Mesenteric fat pad (tissue), 1 donor: Measurements from ENCODE around the gene HOMER1. TPM values are rescaled to one million over a fixed set of nuclear protein-coding genes. Genes with fewer than 3 reads are reported as not detected.

Experiments used
- DNase-seq: peaks from one replicate; pipeline ENCODE4 v3.0.0-alpha.2; 2020; ENCODE audit warnings: low spot score
- total RNA-seq: library from RNA; stranded (reverse); fragmentation: NEBNext Ultra II Directional; extraction: Animal tissue kit (Norgen Biotek cat#: 25700); gene quantifications from one replicate; pipeline ENCODE4 v1.2.1, GENCODE V29; 2021
- donor health status: DM: yes; HTN: yes; CAD: no.

The HOMER1 gene
- total RNA-seq, 1 donor from 2014 or later, result 3.2 TPM

DNA sequence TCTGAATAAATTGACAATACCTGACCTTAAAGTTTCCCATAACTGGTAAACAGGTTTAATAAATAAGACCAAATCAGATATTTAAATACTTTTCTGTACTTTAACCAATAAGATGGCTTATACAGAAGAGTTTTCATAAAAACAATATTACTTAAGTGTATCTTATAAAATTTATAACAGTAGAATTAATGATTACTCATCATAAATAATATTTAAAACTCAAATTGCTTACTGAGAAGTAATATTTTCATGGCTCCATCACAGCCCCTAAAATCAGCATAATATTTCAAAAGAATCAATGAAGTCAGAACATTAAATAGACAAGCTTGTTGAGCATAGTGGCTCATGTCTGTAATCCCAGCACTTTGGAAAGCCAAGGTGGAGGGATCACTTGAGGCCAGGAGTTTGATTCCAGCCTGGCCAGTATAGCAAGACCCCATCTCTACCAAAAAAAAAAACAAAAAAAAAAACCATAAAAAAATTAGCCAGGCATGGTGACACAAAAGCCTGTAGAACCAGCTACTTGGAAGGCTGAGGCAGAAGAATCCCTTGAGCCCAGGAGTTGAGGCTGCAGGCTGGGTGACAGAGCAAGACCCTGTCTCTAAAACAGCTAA lies 23.5 kb downstream of the HOMER1 start:
- DNase-seq, result no peak

DNA sequence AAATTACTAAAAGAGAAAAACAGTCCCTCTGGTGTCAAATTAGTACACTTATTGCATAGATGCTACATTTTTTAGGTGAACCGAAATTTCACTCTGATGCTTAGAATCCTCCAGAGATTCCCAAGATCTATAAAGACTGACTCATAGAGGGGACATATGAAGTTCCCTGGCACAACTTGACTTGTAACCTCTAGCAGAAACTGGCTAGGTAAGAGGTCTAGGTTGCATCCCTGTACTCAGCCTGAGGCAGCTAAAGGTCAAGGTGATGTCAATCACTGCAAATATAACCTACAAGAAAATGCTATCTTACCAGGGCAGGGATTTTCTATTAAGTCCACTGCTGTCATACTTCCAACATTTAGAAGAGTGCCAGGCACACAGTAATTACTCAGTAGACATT lies 24.2 kb downstream of the HOMER1 start:
- DNase-seq, result no peak

DNA sequence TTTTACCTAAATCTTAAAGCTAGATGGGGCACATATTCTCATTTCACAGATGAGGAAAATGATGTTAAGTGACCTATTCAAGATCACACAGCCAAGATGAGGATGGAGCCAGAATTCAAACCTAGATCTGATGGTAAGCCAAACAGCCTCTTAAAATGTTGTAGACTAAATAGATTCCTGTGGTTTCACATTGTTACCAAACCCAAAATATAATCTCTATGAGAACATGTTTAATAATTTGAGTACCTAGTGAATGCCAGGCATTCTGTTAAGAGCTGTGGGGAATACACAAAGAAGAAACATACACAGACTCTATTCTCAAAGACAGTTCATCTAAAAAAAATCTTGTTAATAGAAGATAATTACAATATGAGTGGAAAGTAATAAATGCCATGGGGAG lies 25.2 kb downstream of the HOMER1 start:
- DNase-seq, result no peak

DNA sequence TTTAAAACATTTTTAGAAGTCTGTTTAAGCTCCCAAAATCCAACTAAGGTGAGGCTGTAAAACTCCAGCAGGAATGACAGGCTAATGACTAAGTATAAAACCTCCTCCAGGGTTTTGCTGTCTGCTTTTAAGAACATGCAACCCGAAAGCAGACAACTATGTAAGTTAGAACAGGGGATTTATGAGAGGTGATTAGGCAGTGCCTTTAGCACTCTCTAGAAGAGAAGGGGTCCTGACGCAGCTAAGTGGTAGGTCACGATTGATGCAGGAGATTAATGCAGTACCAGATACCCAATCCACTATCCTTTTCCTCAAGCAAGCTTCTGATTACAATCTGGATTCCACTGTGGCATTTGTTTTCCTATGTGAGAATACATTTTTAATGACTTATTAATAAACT lies 25.9 kb downstream of the HOMER1 start:
- no peak for DNase-seq

DNA sequence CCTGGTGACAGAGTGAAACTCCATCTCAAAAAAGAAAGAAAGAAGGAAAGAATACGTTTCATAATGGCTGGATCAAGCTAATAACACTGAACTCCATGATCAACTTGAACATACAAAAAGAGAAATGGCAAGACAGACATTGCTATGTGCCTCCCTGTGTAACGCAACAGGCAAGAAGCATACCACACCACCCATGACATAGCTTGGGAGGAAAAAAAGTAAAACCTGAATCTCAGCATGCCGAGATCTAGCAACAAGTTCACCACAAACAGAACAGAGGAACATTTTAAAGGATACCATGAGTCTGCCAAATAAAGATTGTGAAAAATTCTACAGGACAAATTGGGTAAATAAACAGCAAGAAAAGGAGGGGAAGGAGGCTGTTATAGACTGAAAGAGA lies 26.7 kb downstream of the HOMER1 start:
- DNase-seq, result no peak

DNA sequence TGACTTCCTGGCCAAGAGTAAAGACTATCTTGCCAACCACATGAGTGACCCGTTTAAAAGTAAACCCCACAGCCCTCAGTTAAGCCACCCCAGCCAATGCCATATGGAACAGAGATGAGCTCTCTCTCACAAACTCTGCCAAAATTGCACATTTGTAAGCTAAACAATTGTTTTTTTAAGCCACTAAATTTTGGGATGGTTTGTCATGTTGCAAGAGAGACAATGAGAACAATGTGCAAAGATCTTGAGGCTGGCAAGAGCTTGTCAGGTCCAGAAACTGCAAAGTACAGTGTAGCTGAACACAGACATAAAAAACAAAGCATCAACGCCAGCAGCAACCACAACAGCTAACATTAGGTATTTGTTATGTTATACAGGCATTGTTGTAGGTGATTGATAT lies 27.8 kb downstream of the HOMER1 start:
- no peak for DNase-seq

DNA sequence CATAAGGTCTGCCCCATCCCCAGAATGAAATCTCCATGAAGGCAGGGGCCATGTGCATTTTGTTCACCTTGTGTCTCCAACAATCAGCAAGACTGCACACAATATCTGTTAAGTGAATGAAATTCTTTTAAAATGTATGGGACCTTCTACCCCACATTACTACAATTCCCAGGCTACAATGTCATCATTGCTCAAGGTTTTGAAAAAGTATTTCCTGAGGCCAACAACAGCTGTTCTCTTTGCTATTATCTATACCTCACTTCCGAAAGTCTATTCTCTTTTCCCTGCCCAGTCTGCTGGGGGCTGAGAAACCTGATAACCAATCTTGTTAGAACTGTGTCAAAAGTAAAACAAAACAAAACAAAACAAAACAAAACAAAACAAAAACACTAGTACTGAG lies 29.2 kb downstream of the HOMER1 start:
- no peak for DNase-seq

DNA sequence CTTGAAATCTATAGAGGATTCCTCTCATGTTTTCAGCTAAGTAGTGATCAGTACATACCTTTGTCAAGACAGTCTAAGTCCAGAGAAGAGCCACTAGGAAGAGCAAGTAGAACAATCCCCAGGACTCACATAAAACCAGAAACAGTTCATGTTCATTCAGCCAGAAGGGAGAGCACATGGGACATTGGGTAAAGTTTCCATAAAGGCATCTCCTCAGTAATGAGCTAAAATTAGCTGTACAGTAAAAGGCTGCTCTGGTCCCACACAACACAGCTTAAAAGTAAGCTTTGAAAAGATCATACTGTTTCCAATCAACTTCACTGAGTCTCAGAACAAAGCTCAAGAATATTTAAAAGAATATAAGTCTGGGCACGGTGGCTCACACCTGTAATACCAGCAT lies 32.4 kb downstream of the HOMER1 start:
- DNase-seq, result no peak

DNA sequence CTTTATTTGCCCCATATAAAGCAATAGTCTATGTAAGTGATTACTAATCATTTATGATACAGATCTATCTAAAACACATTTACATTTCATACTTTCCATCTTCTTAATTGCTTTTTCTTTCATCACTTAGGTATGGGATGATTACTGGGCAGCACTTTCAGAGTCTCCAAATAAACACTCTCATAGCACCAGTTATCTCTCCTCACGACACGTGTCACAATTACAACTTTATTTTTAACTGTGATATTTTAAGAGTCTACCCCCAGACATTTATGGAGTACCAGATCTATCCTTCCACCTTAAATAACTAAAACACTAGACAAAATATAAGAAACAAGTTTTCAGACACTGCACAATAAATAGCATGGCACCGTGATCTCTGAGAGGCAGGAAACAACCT lies 32.9 kb downstream of the HOMER1 start:
- no peak for DNase-seq

DNA sequence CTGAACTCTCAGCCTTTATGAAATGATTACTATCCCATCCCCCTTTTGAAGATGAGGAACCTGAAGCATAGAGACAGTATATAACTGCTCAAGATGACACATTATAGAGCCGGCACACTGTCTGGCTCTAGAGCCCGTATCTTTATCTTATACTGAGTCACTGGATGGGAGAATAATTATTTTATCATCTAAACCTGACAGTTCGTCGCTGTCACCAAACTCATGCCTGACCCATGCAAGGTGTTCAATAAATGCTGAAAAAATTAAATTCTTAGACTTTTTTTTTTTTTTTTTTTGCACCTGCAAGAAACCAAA lies 38.8 kb downstream of the HOMER1 start:
- DNase-seq, result no peak

DNA sequence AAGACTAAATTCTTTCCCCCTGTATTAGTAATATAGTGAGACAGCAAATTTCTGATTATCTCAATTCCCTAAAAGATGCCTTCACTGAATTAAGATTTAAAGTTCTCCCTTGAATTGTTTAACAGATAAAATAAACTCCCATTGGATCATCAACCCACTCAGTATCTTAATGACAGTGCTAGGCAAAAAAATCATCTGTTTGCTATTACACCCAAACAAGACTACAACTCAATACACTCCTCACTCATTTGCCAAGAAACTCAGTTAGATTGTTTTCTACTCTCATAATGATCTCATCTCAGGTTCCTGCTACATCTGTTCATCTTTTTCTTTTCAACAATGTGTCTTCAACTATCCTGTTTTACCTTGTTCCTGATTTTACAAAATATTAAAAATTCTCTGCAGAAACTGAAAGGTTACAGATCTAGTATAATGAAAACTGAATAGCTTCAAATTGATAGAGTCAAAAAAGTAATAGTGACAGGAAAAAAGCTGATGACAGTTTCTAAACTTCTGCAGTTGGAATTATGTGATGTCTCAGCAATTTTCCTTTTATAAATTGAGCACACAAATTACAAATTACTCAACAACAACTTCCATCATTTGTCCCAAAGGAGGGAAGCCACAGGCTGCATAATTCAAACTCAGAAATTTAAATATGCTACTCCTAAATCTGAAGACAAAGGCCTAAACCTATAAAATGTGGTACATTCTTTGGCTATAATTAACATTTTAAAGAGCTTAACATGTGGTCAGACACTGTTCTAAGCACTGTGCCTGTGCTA lies 39.4 kb downstream of the HOMER1 start:
- DNase-seq, result no peak

DNA sequence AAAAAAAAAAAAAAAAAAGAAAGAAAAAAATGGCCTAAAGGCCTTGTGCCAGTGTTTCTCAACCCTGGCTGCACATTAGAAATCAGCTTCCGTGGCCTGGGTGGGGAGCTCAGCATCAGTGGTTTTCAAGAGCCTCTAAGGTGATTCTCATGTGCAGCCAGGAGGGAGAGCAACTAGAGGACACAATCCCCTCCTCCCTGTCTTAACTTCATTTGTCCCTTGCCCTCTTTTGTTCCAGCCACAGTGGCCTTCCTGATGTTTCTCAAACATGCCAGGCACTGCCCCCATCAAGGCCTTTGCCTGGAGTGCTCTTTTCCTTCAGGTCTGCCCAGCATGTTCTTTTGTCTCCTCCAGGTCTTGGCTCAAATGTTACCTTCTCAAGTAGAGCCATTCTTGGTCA lies 42.4 kb downstream of the HOMER1 start:
- DNase-seq, result no peak

DNA sequence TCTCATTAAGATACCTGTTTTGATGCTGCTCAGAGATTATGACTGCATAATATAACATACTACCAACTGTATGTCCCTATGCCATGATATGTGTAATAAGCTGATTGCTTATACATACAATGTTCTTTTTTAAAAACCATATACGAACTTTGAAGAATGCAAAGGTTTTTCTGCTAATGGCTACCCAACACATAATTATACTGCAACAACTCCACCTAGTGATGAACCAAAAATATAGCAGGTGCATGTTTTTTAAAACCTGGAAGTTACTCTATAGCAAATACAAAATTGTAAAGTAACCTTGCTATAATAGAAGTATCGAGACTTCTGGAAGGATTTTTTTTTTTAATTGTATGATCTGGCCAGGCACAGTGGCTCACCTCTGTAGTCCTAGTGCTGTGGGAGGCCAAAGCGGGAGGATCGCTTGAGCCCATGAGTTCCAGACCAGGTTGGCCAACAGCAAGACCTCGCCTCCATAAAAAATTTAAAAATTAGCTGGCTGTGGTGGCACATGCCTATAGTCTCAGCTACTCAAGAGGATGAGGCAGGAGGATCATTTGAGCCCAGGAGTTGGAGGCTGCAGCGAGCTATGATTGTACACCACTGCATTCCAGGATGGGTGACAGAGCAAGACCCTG lies 49.1 kb downstream of the HOMER1 start:
- DNase-seq, result no peak

DNA sequence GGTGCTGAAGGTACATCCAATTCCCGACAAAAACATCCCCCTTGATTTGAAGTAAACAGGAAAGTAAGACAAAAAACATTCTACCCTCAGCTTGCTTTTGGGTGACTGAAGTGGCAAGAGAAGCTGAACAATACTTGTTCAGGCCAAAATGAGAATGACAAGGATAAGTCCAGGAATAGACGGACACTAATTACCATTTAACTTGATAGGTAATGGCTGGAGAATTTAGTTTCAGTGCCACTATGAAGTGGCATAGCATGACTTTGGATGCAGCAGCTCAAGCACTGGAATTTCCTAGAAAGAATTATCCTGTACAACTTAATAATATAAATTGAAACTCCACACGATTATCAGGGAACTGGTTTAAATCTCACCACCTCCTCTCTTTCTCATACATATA lies 49.7 kb downstream of the HOMER1 start:
- no peak for DNase-seq

DNA sequence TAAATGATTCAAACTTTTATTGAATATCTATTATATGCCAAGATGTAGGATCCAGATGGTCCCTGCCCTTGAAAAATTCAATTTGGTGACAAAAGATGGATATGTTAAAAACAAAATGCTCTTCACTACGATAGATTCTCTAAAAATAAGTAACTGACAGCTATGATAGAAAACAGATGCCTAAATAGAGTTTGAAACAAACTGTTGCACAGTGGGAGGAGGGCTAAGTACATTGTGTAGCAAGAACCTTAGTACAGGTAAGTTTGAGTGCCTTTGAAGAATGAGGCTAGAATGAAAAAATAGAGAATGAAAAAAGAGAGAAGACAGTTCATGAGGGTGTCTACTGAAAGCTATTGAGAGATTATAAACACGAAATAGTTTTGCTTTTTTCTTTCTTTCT lies 54.3 kb downstream of the HOMER1 start:
- no peak for DNase-seq

DNA sequence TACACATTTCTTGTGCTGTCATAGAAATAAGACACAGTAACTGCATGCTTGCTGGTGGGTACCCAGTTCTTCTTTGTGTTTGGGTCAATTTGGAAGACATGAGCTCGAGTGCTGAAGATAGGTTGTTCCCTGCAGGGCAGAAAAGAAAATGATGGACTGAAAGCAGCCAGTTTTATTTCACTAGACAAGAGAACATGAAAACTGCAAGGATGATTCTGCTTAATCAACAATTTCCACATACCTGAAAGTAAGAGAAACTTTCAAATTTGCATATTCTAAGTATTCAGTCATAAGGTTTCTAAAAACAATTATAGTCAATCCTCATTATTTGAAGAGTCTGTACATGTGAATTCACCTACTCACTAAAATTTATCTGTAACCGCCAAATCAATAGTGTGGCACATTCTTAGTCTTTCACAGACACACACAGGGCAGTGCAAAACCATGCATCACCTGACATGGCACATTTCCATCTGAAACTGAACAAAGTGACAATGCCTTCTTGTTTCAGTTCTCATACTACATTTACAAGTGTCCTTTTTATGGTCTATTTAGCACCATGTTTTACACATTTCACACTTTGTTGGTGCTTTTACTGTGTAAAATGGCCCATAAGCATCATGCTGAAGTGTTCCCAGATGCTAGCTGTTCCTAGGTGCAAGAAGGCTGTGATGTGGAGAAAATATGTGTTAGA lies 56.9 kb downstream of the HOMER1 start:
- no peak for DNase-seq

DNA sequence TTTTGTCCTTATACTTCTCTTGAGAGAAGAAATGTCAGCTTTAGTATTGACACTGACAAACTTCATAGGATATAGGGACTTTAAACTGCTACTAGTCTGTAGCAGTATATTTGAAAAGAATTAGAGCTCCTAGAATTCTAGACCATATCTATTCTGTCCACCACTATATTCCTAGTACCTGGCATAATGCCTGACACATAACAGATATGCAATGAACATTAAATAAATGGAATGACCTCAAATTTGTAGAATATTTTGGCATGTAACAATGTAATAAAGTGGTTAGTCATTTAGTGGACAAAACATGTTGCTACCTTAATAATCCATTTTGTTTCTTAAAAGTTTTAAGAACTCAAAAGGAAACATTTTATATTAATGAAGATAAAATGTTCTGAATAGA lies 57.5 kb downstream of the HOMER1 start:
- no peak for DNase-seq

DNA sequence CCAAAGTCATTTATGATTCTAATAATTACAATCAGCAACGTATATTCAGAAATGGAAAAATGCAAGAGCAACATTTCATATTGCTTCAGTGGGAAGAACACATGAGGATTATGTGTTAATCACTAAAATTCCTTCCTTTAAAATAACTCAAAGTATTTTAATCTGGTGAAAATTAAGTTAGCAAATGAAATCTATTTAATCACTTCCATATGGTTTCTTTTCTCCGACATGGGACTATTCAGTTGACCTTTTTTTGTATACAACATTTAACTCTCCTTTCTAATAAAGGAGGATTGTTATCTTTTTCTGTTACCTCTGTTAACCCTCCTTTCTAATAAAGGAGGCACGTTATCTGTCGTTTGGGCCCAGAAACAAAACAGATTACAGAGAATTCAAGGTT lies 59.9 kb downstream of the HOMER1 start:
- DNase-seq, result no peak

DNA sequence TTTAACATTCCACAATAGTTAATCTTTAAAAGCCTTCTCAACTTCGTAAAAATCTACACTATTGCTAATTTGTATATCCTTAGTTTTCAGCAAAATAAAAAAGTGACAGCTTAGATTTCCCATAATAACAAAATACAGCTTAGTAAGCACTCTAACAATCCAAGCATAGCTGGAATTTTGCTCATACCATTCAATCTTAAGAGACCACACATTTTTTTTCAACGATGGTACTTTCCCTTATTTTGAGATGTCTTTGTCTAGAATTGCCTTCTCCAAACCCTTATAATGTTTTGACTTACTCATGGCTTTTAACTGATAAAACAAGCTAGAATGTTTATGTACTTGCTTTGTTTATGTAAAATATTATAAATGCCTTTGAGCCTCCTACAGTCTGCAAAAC lies 65.6 kb downstream of the HOMER1 start:
- no peak for DNase-seq

DNA sequence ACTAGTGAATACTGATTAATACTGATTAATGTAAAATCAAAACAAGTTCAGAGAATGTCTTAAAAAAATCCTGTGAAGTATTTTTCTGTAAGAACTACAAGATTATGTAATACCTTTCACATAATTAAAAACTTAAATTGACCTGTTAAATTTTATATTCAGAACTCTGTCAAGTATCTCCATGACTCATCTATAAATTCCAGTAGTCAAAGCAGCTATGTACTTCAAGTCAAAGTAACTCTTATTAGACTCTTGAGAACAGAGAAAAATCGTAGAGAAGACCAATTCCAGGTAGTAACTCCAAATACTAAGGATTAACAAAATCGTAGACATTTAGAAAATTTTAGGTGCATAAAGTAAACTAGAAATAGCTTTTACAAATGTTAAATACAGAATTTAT lies 77.1 kb downstream of the HOMER1 start:
- DNase-seq, result no peak

DNA sequence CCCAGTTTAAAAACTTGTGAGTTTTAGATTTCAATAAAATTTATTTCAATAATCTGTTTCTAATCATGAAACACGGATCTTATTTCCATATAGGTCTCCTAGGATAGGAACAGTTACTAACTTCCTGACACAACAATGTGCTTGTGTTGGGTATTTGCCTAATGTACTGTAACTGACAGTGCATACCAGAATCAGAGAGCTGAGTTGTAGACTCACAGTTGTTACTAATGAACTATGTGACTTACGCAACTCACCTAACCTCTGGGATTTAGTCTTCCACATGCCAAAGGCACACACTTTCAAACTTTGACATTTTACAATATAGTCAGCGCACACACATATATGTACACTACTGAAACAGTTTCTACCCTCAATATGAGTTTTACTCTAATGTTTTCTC lies 77.7 kb downstream of the HOMER1 start:
- no peak for DNase-seq

DNA sequence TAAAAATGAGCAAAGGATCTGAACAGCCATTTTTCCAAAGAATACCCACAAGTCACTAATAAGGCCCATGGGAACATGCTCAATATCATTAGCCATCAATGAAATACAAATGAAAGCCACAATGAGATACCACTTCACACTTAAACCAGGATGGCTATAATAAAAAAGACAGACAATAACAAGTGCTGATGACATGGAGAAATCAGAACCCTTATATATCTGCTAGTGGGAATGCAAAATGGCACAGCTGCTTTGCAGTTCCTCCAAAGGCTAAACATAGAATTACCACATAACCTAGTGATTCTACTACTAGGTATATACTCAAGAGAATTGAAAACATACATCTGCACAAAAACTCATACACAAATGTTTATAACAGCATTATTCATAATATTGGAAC lies 83.7 kb downstream of the HOMER1 start:
- no peak for DNase-seq
